NOMO-1 treated with DMSO at 0.1 percent for 48 hours (cell line): Measurements from ENCODE around the gene EVX1.

ENCODE experiments used
- DNase-seq: peaks from one replicate; lab custom pipeline; 2025; ENCODE audit not compliant: unreplicated experiment; lab: John Stamatoyannopoulos, UW

EVX1 gene

DNA sequence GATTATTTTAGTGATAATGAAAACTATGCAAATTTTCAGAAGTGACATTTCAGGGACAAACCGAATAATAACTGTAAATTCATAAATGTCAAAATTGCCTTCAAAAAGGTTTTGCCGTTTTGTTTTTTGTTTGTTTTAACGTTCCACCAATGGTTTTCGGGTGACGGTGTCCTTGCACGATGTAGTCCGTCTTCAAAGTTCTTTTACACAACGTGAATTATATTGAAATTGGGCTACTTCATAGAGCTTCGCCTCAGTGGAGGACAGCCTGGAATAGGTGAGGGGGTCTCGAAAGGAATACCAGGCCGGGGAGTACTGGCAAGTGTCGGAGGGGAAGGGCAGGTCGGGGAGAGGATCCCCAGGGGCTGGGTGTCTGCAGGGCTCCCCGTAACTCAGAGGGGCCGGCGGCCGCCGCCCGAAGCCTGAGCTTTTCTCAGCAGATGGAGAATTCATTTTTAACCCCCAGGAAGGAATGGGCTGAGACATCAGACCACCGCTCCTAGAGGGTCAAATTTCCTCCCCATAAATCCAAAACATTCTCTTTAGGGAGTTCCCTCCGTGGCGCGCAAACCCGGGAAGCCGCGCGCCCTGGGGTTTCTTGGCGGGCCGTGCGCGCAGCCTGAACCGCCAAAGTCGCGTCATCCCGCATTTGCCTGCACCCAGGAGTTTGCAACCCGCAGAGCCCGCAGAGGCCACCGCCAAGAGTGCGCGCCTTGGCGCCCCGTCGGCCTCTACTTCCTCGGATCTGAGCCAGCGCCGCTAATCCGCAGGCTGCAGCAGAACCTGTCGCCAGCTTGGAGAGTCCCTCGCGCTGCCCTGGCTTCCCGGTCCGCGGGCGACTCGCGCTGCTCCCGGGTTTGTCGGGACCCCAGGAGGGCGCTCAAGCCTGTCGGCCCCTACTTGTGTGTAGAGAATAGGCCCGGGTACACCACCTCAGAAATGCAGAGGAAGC, 17.3 kb upstream of the EVX1 start:
- no peak for DNase-seq

DNA sequence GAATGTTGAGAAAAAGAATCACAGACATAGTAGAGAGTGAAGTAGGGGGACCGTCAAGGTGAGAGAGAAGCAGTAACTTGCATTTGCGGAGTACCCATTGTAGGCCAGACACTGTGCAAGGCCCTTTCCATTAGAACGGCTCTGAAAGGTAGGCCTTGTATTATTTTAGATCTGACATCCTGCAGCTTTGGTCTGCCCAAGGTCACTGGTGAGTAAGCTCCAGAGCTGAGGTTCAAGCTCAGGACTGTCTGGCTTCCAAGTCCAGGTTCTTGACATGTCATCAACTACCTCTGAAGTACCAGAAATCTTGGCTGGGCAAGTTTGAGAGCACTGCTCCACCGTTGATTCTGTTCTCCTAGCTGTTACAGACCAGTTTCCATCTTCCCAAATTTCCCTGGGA, 13.2 kb upstream of the EVX1 start:
- no peak for DNase-seq

DNA sequence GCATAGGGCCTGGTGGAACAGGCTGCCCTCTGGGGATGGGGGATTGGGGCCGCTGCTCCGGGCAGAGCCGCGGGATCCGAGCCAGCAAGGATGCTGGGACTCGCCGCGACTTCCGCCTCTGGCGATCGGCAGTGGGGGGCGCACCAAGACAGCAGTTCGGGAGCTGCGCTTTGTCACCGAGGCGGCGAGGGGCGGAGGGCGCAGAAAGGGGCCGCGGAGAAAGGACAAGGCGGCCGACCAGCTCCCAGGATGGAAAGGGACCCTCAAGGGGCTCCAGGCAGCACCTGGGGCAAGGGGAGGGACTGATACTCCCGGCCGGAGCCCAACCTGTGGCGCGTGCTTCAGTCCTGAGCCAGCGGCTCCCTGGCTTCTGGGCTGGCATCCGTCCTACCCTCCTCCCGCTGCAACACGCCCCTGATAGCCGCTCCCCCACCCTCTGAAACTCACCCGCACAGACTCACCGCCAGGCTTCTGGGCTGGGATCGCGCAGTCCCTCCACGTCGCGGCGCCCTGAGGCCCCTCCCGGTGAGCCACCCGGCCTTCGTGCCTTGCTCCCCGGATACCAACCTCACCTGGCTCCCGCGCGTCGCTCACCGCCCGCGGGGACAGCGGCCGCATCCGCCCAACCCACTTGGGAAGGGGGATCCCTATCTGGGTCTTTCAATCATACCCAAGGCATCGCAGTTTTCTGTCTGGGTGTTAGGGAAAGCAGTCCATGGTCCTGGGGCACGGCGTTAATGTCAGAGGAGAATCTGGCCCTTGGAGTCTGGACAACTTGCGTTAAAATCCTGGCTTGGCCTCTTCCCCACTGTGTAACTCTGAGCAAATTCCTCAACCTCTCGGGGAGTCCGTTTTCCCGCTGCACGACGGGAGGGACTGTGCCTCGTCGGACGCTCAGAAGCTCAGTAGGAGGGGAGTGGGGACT, 7.0 kb upstream of the EVX1 start:
- peak; percentile 27 for DNase-seq

DNA sequence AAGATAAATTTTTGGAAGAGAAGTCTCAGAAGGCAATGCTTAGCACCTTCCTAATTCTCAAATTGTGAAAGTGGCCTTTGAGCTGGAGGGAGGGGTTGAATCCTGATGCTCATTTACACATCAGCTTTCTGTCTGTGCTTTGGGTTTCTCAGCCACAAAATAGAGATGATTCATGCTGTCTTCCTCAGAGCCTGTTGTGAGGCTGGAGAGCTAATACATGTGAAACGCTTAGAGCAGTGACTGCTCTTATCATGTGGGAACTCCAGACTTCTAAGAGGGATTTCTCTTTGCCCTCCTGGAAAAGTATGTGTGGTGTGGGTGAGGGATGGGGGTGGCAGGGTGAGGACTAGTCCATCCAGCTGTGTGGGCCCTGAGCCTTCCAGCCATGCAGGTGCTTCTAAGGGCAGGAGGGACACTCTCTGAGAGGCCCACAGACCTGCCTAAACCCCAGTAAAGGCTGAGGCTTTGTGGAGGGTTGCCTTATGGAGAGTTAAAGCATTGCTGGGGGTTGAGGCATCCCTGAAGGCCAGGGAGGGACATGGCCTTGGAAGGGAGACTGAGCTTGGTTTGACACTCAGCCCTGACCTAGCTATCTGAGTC, 4.8 kb upstream of the EVX1 start:
- peak; percentile 54 for DNase-seq

DNA sequence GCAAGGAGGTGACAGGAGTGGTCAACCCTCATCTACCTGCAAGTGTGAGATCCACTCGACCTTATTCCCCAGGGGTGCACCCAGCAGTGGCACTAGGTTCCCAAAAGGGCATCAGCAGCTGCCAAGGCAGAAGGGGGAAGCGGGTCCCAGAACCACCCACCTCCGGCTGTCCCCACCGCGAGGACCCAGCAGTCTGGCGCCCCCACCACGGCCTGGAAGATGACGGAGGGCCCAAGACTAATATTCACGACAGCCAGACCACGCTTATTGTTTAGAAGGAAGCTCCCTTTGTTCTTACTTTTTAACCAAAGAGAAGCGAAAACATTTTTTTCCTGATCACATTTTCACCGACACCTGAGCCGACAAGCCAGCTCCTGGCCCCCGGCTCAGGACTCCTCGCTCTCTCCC, 3.6 kb upstream of the EVX1 start:
- no peak for DNase-seq

DNA sequence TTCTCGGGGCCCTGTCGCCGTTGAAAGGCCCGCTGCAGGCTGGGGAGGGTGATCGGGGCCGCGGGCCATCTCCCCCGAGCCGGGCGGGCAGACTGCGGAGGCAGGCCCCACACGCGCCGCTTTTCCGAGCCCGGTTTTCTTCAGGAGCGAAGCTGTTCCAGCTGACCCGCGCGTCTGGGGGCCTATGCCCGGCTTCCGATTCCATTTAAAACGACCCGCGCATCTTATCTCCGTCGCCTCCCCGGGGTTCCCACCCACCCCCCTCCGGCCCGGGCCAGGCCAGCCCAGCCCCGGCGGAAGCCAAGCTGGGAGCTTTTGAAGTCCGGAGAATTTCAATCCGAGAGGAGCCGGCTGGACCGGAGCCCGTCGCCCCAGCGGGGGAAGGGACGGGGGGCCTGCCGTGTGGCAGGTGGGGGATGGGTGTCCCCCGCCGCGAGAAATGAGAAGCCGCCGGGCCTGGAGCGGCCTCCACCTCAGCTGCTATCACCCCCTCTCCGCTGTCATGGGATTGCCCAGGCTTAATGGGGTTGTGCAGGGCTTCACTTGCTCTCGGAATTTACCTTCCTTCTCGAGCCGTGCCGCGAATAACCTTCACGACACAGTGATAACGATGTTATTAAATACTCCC, 3.1 kb upstream of the EVX1 start:
- no peak for DNase-seq

DNA sequence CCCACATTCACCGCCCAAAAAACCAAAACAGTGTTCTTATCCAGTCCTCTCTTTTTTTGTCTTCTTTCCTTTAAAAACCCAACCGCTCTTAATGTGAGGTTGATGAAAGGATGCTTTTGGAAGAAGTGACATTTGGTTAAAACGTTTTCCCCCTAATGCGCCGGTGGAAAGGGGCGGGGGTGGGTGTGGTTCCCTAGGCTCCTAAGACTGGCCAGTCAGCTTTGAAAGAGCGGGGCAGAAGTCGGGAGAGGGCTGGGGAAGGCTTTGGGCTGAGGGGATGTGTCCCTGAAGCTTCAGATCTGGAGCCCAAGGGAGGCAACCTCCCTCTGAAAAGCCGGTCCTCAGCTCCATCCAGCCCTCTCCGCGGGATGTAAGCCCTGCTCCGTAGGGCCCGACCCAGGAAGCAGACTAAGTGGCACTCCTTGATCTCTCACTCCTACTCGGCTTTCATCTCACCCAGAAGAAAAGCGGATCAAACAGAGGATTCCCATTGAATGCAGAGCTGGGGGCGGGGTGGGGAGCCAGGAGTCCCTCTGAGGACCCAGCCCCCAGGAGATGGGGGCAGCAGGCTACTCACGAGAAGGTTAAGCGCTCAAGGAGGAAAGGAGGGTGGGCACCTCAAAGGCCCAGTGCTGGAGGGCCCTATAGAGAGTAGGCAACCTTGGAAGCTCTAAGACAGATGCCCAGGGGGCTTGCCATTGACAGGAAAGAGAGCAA, 2.4 kb upstream of the EVX1 start:
- no peak for DNase-seq

DNA sequence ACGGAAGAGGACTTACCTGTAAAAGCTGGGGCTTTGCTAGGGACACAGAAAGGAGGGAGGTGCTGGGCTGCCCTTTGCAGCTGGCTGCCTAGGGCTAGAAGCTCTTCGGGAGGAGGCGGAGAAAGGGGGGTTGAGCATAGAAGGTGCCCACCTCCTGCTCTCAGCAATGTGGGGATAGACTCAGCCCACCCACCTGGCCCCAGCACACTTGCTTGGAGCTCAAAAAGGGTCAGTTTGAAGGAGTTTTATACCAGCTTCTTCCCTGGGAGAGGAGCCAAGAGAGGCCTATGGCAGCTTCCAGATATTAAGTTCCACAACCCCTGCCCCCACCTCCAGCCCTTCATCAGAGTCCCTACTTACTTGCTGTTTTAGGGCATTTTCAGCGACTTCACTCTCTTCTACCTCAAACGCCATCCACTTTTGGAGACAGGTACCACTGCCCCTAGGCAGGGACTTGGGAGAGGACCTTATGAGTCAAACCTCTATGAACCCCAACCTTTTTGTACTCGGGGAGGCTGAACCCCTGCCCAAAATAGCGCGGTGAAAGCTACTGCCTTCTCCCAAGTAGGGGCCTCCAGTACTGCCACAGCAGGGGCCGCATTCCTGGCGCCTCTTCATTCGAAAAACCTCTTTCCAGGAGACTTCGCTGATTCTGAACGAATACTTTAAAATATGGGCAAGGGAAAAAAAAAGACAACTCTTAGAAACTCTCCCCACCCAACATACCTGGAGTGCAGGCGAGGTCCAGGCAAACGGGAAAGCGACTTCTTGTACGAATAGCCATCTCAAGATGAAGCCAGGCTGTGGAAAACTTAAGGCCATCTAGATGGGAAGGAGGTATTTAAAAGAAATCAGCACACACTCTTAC, 1.2 kb upstream of the EVX1 start:
- DNase-seq = no peak

DNA sequence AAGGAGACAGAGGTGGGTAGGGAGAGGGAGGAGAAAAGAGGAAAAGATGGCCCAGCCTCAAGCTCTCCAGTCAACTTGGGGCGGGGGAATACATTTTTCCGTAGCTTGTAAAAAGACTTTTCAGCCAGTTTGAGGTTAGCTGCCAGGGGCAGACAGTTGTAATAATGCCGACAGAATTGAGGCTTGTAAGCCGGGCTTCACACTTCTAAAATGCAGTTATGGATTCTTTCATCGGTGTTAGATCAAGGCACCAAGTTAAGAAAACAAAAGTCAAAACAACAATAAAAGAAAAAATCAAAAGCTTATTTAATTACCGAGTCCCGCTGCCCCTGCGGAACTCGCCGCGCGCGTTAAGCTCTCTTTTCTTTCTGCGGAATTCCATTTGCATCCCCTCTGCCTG, 448 bp upstream of the EVX1 start:
- DNase-seq = no peak

DNA sequence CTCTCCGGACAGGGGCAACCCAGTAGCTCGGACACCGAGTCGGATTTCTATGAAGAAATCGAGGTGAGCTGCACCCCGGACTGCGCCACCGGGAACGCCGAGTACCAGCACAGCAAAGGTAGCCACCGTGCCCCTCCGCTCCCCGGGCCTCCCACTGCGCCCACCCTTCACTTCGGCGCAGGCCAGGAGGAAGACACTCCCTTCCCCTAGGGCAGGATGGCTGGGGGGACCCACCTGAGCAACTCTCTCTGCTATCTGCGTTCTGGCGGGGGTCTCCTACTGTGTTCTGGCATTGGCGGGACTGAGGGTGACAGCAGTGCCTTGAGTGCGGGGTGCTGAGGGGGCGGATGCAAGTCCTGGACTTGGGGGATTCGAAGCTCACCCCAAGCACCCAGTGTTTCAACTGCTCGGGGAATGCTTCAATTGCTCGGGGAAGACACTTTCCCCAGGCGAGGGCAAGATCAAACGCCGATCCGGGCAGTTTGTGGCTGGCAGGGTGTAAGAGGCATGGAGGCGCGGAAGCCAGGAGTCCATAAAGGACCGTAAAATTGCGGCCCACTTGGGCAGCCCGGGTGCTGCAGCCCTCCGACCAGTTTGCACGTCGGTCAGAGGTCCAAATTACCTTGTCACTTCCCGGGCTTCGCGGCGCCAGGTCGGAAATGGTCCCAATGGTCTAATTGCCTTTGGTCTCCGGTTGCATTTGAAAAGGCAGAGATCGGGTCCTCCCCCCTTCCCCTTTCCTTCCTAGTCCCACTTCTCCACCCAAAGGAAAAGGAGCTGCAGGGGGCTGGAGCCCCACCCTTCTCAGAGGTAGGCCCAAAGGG, 950 bp downstream of the EVX1 start:
- DNase-seq = no peak

DNA sequence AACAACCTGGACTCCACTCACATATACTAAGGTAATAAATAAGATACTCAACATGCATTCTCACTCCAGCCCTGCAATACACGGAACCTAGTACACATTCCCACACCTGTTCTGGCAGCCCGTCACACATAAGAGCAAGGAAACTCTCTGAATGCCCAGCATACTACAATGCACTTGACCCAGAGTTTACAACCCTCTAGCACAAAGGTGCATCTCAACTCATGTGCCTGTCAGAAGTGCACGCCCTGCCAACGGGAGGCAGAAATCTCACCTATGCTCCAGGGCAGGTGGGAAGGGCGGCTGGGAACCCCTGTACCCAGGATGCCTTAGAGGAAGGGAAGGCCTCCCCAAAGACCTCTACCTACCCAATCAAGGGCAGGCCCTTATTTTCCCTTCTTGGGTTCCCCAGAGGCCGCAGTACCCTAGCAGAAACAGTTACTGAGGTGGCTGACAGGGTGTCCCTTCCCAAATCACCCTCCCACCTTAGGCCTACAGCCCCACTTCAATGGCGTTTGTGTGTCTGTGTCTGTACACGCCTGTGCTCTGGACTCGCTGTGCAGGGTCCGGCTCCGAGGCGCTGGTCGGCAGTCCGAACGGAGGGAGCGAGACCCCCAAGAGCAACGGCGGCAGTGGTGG, 2.0 kb downstream of the EVX1 start:
- DNase-seq = no peak

DNA sequence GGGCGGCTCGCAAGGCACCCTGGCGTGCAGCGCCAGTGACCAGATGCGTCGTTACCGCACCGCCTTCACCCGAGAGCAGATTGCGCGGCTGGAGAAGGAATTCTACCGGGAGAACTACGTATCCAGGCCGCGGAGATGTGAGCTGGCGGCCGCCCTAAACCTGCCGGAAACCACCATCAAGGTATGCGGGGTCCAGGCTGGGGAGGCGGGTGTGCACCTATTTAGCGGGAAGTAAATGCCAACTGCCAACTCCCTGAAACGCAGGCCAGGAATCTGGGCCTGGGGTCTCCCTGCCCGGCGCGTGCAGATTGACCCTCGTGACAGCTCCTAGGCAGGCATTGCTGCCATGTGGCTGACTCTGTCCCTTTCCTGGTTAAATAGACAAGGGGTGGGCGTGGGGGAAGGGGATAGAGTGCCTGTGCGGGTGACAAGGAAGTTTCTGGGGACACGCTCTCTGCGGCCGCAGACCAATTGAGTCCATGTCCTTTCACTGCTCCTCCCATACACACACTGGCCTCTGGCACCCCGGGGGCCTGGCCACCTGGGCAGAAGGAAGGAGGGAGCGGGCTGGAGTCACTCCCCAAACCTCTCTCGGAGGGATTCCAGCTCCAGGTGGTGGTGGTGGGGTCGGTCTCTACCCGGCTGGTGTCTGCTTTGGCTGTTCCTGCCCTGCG, 2.7 kb downstream of the EVX1 start:
- DNase-seq = no peak

DNA sequence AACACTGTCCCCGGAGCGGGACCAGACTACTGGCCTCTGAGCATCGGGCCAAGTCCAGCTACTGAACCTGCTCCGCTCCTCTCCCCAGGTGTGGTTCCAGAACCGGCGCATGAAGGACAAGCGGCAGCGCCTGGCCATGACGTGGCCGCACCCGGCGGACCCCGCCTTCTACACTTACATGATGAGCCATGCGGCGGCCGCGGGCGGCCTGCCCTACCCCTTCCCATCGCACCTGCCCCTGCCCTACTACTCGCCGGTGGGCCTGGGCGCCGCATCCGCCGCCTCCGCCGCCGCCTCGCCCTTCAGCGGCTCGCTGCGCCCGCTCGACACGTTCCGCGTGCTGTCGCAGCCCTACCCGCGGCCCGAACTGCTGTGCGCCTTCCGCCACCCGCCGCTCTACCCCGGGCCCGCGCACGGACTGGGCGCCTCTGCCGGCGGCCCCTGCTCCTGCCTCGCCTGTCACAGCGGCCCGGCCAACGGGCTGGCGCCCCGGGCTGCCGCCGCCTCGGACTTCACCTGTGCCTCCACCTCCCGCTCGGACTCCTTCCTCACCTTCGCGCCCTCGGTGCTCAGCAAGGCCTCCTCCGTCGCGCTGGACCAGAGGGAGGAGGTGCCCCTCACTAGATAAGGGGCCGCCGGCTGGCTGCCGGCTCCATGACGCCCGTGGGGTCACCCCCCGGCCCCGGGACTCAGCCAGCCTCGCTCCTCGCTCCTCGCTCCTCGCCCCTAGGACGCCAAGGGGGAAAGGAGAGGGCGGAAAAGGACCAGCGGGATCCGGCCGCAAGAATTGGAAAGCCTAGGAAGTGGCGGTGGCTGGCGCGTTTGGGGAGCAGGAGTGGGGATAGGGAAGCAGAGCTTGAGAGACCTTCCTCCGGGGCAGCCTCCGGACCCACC, 3.4 kb downstream of the EVX1 start:
- DNase-seq = no peak

DNA sequence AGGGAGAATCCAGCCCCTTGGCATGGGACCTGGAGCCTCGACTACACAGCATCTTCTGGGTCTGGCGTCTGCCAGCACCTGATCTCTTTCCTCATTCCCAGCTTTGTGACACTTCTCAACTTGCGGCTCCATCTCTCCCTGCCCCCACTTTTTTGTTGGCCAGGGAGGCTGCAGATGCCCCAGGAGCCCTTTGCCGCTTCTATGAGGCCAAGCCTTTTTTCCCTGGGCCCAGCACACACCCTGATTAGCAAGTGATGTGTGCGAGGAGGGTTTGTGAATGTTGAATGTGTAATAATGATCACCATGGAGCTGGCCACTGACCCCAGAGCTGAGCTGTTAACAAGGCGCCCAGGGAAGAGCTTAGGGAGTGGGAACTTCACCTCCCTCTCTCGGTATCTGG, 4.4 kb downstream of the EVX1 start:
- no peak for DNase-seq

DNA sequence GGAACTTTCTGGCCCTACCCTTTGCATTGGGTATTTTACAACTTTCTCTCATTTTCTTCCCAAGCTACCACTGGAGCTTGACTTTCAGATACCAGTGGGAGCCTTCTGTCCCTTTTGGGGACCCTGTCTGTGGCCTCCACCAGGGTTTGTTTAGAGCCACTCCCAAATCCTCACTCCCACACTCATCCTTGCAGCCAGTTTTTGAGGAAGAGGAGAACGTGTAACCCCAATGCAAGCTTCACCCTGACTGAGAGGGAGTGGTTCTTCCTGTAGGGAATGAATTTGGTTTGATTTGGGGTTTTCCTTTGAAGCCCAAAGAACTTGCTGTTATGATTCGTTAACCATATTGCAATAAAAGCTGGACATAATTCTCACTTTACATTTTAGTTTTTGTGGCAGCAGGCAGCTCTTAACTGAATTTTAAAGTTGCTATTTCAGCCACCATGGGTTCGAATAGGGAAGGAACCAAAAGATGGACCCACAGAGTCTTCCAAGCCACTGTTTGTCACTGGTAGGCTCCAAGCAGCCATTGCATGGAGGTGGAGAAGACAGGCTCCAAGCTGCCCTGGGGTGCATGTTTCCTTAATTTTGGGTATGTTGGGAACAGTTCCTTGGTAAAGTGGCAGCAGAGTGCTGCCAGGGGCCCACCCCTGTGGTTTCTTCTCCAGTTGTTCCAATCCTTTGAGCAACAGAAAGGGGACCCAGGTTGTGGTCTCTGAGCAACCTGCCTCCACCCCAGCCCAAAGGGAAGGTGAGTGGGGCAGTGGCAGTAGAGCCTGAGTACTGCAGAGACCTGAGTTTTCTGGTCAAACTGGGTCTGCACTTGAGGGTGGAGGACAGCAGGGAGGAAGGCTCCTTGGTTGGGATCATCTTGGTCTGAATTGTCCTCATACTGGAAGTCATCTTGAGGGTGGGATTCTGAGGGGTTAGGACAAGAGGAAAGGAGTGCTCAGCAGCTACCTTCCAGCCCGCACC, 5.1 kb downstream of the EVX1 start:
- no peak for DNase-seq
